Measurements from ENCODE around the gene ZNF578.
"Not testable (repeated sequence)": the region's sequence is repeated elsewhere in the genome, so short reads cannot be mapped to it uniquely, and the experiment has no call there.

ZNF578 gene

GRCh38 chr19:52518646-52519045 lies 65.3 kb downstream of the ZNF578 start:
- no peak for DNase-seq

GRCh38 chr19:52519175-52519574 lies 65.8 kb downstream of the ZNF578 start:
- not testable (repeated sequence) for DNase-seq

GRCh38 chr19:52520013-52520412 lies 66.7 kb downstream of the ZNF578 start:
- no peak for DNase-seq

GRCh38 chr19:52522551-52522950 lies 69.2 kb downstream of the ZNF578 start:
- no peak for DNase-seq

- no peak for DNase-seq
These were observed 70.7 kb downstream of the ZNF578 start for GRCh38 chr19:52524086-52524485.

- peak; percentile 96 for DNase-seq
These were observed 74.0 kb downstream of the ZNF578 start, which contains the start of gene ZNF808 for GRCh38 chr19:52527134-52527955. ZNF808 (plus strand) TSS chr19:52527668; CDS start chr19:52543285, 15,617 bp downstream.

GRCh38 chr19:52527956-52528351 lies 74.6 kb downstream of the ZNF578 start:
- DNase-seq = no peak

GRCh38 chr19:52532480-52532879 lies 79.1 kb downstream of the ZNF578 start:
- DNase-seq = no peak

GRCh38 chr19:52533901-52534300 lies 80.5 kb downstream of the ZNF578 start:
- no peak for DNase-seq

- DNase-seq = not testable (repeated sequence)
These were observed 82.0 kb downstream of the ZNF578 start for GRCh38 chr19:52535385-52535770.

- DNase-seq = peak; percentile 86
These were observed 82.6 kb downstream of the ZNF578 start for GRCh38 chr19:52535771-52536447.

GRCh38 chr19:52536448-52536800 lies 83.1 kb downstream of the ZNF578 start:
- DNase-seq = peak; percentile 27

- not testable (repeated sequence) for DNase-seq
These were observed 85.5 kb downstream of the ZNF578 start for GRCh38 chr19:52538815-52539214.

GRCh38 chr19:52541176-52541575 lies 87.8 kb downstream of the ZNF578 start:
- DNase-seq = not testable (repeated sequence)

- DNase-seq = no peak
These were observed 88.3 kb downstream of the ZNF578 start for GRCh38 chr19:52541608-52542007.

- DNase-seq = not testable (repeated sequence)
These were observed 89.2 kb downstream of the ZNF578 start for GRCh38 chr19:52542541-52542940.

- DNase-seq = no peak
These were observed 89.8 kb downstream of the ZNF578 start for GRCh38 chr19:52542984-52543664.

GRCh38 chr19:52554216-52554971 lies 101.0 kb downstream of the ZNF578 start:
- DNase-seq = no peak

GRCh38 chr19:52557231-52557995 lies 104.1 kb downstream of the ZNF578 start:
- no peak for DNase-seq

GRCh38 chr19:52558732-52559445 lies 105.5 kb downstream of the ZNF578 start:
- DNase-seq = not testable (repeated sequence)

- not testable (repeated sequence) for DNase-seq
These were observed 108.3 kb downstream of the ZNF578 start for GRCh38 chr19:52561611-52562010.

Measured in effector CD4-positive, alpha-beta T cell (primary cell).